Activated T-helper 1 cell treated with anti-CD3 and anti-CD28 coated beads, Interleukin-2, amount 50 U/mL, for 16 hours (primary cell): ENCODE data around the gene ACACB.

Experiments used
- DNase-seq, 2 donors: peaks; one replicate each; pipeline ENCODE4 v3.0.0-alpha.2; 2020; ENCODE audit warnings: low read depth in 1 of 2, low spot score in 1 of 2

The ACACB gene

GRCh38 chr12:109295764-109296425, 179.5 kb downstream of the ACACB start:
- DNase-seq: no peak

- no peak for DNase-seq
Measured at GRCh38 chr12:109296431-109296830, 180.0 kb downstream of the ACACB start.

DNA sequence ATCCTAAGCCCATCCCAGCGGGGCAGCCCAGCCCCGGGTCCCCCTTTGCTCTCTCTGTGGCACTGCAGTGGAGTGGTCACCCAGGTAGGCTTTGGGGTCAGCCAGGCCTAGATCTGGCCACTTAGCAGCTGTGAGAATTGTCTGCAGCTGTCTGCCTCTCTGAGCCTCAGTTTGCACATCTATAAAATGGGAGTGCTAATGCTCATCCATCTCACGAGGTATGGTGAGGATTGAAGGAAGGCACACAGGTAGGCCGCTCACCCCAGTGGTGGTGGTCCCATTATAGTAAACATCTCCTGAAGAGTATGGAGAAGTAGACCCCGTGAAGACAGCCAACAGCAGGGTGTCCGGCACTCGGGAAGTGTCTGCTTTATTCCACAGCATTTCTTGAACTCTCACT, 183.5 kb downstream of the ACACB start:
- DNase-seq: no peak

GRCh38 chr12:109301643-109302168, 185.3 kb downstream of the ACACB start:
- no peak for DNase-seq

GRCh38 chr12:109302358-109302757, 186.0 kb downstream of the ACACB start:
- no peak for DNase-seq

DNA sequence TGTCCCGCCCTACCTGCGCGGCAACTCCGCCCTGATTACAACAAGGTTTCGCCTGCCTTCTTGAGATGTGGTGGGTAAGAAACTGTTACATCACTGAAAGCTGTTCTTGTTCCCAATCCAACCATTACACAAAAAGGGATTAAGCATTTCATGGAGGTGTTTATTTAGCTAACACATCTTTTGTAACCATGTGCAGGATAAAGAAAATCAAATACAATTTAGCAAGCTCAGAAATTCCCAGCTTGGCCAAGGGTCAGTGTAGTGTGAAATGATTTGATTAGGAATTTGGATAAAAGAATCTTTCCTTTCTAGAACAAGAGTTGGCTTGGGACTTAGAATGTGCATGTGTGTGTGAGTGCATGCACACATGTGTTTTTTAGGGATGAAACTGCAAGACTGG, 186.4 kb downstream of the ACACB start:
- DNase-seq: no peak

DNA sequence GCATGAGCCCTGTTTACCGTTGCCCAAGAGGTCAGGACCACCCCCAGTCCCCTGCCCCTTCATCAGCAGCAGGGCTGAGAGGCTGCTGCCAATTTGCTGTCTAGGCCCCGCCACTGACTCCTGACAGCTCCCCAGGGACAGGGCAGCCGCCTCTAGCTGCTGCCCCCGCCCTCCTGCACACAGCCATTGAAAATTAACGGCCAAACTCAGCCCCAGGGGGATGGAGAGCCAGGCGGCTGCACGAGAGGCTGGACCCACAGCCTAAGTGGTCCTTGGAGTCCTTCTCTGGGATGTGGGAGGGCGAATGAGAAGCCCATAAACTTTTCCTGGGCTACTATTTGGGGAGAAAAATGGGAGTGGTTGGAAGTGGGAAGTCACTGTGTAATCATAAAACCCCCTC, 188.1 kb downstream of the ACACB start:
- no peak for DNase-seq

- DNase-seq: no peak
Measured at GRCh38 chr12:109305547-109305946, 189.2 kb downstream of the ACACB start.

- no peak for DNase-seq
Measured at GRCh38 chr12:109307051-109307450, 190.7 kb downstream of the ACACB start.

- no peak for DNase-seq
Measured at GRCh38 chr12:109308534-109309380, 192.4 kb downstream of the ACACB start, which contains the start of gene FOXN4. TSS of gene FOXN4 (minus strand) at chr12:109309284. CDS start at chr12:109308321, 963 bp downstream.

DNA sequence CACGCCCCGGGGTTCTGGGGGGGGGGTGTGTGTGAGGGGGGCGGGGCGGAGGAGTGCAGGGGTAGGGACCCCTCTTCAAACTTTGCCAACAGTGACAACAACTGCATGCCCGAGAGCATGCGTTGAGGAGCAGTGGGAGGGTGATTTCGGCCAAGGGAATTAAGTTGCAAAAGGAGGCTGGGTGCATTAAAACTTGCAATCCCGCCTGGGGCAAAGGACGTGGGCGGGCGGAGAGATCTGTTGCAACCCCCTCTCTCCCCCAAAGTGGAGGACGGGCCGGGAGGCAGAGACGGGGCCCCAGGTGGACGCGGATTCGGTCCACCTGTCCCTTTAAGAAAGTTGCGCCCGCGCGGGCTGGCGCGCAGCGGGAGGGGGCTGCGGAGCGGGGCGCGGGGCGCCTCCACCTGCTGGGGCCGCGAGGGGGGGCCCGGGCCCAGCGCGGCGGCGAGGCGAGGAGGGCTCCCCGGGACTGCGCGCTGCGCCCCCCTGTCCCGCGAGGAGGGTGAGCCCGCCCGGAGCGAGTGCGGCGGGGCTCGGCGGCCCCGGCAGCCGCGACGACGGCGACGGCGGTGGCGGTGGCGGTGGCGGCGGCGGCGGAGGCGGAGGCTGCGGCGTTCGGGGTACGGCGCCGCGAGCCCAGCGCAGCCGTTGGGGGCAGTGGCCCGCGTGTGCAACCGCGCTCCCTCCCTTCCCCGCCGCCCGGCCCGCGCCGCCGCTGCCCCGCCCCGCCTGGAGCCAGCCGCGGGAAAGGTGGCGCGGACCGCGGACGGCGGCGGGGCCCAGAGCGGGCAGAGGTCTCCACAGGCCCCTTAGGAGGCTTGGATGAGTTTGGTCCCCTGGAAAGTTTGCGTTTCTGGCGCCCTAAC, 193.2 kb downstream of the ACACB start:
- DNase-seq: no peak

DNA sequence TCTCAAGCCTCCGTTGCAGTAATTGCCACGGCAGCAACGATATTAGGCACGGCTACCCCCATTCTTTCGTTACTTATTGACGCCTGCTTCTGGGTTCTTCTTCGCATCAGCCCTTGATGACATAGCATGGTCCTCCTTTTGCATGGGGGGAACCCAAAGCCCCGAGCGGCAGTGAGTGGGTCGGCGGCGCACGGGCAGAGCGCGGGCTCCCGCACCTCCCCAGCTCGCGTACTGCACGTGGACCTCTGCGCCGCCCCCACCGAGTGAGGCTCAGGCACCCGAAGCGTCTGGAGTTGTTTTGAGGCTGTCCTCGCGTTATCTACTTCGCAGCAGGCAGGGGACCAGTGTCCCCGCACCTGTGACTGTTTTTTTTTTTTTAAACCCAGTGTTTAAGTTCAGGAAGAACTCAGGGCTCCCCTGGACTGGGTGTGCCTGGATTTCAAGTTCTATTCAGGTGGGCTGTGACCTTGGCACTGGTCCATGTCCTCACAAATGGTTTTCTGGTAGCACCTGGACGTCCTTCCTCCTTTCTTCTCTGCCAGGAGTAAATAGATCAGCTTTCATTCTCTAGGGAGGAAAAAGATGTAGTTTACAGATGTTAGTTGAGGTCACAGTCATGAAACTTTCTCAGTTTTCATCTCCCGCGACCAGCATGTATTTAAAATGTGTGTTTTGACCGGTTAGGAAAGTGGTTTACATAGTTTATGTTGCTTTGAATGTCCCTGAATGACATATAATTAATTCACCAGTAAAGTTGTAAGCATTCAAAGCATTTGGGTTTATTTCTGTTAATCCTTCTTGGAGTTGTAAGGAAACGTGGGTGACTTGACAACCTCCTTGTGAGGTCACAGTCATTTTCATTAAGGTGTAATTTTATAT, 194.1 kb downstream of the ACACB start:
- no peak for DNase-seq
